Measurements from ENCODE around the gene ARHGAP33.
A peak's percentile ranks its signal among the peaks of the same experiment; 100 is the strongest.

The ARHGAP33 gene

GRCh38 chr19:35773020-35773806 lies 2.2 kb upstream of the ARHGAP33 start:
- TF ChIP-seq ZNF274 (IDR thresholded peaks at IDR 0.05; ENCODE audit: low read depth, low read length) = no peak
- no peak overlapping the region for H3K4me3 ChIP-seq (ENCODE audit: low read length)

- H3K4me3 ChIP-seq (ENCODE audit: low read length) = peak overlapping the region; percentile 55; the same call in 1 of the 2 replicates
- no peak for TF ChIP-seq ZNF274 (IDR thresholded peaks at IDR 0.05; ENCODE audit: low read depth, low read length)
These were observed 904 bp upstream of the ARHGAP33 start for GRCh38 chr19:35774274-35775045.

- H3K4me3 ChIP-seq (ENCODE audit: low read length) = peak overlapping the region; percentile 55; the same call in 1 of the 2 replicates
- no peak for TF ChIP-seq ZNF274 (IDR thresholded peaks at IDR 0.05; ENCODE audit: low read depth, low read length)
These were observed 392 bp upstream of the ARHGAP33 start for GRCh38 chr19:35775046-35775297.

- peak overlapping the region; percentile 83 for H3K4me3 ChIP-seq (ENCODE audit: low read length)
- TF ChIP-seq ZNF274 (IDR thresholded peaks at IDR 0.05; ENCODE audit: low read depth, low read length) = no peak
These were observed 881 bp downstream of the ARHGAP33 start for GRCh38 chr19:35776102-35776788.

GRCh38 chr19:35777086-35777841 lies 1.9 kb downstream of the ARHGAP33 start:
- no peak overlapping the region for H3K4me3 ChIP-seq (ENCODE audit: low read length)
- no peak for TF ChIP-seq ZNF274 (IDR thresholded peaks at IDR 0.05; ENCODE audit: low read depth, low read length)

- no peak for TF ChIP-seq ZNF274 (IDR thresholded peaks at IDR 0.05; ENCODE audit: low read depth, low read length)
- no peak overlapping the region for H3K4me3 ChIP-seq (ENCODE audit: low read length)
These were observed 2.6 kb downstream of the ARHGAP33 start for GRCh38 chr19:35777961-35778360.

GRCh38 chr19:35779033-35779432 lies 3.7 kb downstream of the ARHGAP33 start:
- no peak overlapping the region for H3K4me3 ChIP-seq (ENCODE audit: low read length)
- TF ChIP-seq ZNF274 (IDR thresholded peaks at IDR 0.05; ENCODE audit: low read depth, low read length) = no peak

GRCh38 chr19:35780058-35780457 lies 4.7 kb downstream of the ARHGAP33 start:
- no peak for TF ChIP-seq ZNF274 (IDR thresholded peaks at IDR 0.05; ENCODE audit: low read depth, low read length)

GRCh38 chr19:35780717-35781116 lies 5.4 kb downstream of the ARHGAP33 start:
- TF ChIP-seq ZNF274 (IDR thresholded peaks at IDR 0.05; ENCODE audit: low read depth, low read length) = no peak

More at GRCh38 chr19:35780058-35780457, 4.7 kb downstream of the ARHGAP33 start:
- no peak overlapping the region for H3K4me3 ChIP-seq (ENCODE audit: low read length)

GRCh38 chr19:35781650-35782049 lies 6.3 kb downstream of the ARHGAP33 start:
- TF ChIP-seq ZNF274 (IDR thresholded peaks at IDR 0.05; ENCODE audit: low read depth, low read length) = no peak
- no peak overlapping the region for H3K4me3 ChIP-seq (ENCODE audit: low read length)

More at GRCh38 chr19:35780717-35781116, 5.4 kb downstream of the ARHGAP33 start:
- no peak overlapping the region for H3K4me3 ChIP-seq (ENCODE audit: low read length)

- TF ChIP-seq ZNF274 (IDR thresholded peaks at IDR 0.05; ENCODE audit: low read depth, low read length) = no peak
- no peak overlapping the region for H3K4me3 ChIP-seq (ENCODE audit: low read length)
These were observed 7.2 kb downstream of the ARHGAP33 start for GRCh38 chr19:35782589-35782988.

GRCh38 chr19:35783469-35784434 lies 8.4 kb downstream of the ARHGAP33 start:
- no peak overlapping the region for H3K4me3 ChIP-seq (ENCODE audit: low read length)
- no peak for TF ChIP-seq ZNF274 (IDR thresholded peaks at IDR 0.05; ENCODE audit: low read depth, low read length)
